ENCODE measurements around the gene UGGT2. TPM values are rescaled to one million over a fixed set of nuclear protein-coding genes. Genes with fewer than 3 reads are reported as not detected.

The UGGT2 gene
- total and polyA plus RNA-seq, 2 donors (not counting 1 experiment from before 2014, with no cell fraction given) = 0.39 to 6.7 TPM

DNA sequence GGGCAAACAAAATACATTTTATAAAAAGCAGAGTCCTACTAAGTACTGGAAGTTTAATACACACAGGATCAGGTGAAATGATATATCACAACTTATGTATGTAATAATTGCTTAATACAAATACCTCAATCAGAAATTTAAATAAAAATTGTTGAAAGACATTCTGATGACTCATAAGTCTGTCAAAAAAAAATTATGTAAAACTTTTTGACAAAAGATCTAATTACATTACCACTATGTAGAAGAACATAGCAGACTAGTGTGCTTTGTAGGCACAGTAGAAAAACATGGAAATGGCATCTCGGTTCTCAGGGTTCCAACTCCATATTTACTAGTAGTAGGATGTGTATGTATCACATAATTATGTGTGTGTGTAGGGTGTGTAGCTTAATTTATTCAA lies 220.1 kb downstream of the UGGT2 start:
- Mint-ChIP-seq H3K4me3 (no peak overlapping the region), H3K27ac (no peak overlapping the region), H3K27me3 (no peaks in the 10 kb centered on the region), H3K4me1 (peaks cover 2% of the 10 kb centered on the region), H3K9me3 (ENCODE audit: insufficient read depth) (no peaks in the 10 kb centered on the region)
- Histone ChIP-seq H3K4me1 (ENCODE audit: control insufficient read depth in 2 of 2, insufficient read depth in 2 of 2, low read length in 2 of 2) (no peaks in the 10 kb centered on the region), H3K27me3 (replicated peaks in 1 of 4; ENCODE audit: control extremely low read depth in 1 of 4, control insufficient read depth in 3 of 4, insufficient read depth in 4 of 4, low read length in 3 of 4) (no peaks in the 10 kb centered on the region), H3K79me2 (ENCODE audit: control insufficient read depth, insufficient read depth, low read length) (no peaks in the 10 kb centered on the region), H3K4me2 (replicated peaks; ENCODE audit: low read depth, low read length, poor library complexity, severe bottlenecking) (no peak overlapping the region), H3K36me3 (replicated peaks in 1 of 2; ENCODE audit: control extremely low read depth in 1 of 2, control insufficient read depth in 1 of 2, extremely low read depth in 1 of 2, insufficient read depth in 2 of 2, low read length in 1 of 2) (no peaks in the 10 kb centered on the region), H3K9me3 (ENCODE audit: control extremely low read depth in 1 of 3, control insufficient read depth in 2 of 3, insufficient read depth in 1 of 3, low read length in 2 of 3) (peaks cover 0 to 3% (median 0%) of the 10 kb centered on the region in 3 donors), H2AFZ (ENCODE audit: insufficient read depth, low read depth, low read length, poor library complexity, severe bottlenecking) (no peak overlapping the region), H3K4me3 (ENCODE audit: control extremely low read depth in 1 of 5, extremely low read depth in 1 of 5, insufficient read depth in 1 of 5, low read depth in 2 of 5, low read length in 4 of 5) (no peak overlapping the region), H3K27ac (ENCODE audit: low read length in 2 of 2) (no peak overlapping the region), H3K9ac (ENCODE audit: low read length) (no peak overlapping the region), H4K20me1 (ENCODE audit: control insufficient read depth, insufficient read depth, low read length, poor library complexity, severe bottlenecking) (no peaks in the 10 kb centered on the region)
- intact Hi-C loops (cut with micrococcal nuclease) = no loop called here
- no peak for DNase-seq
- no CpG with 5 or more reads among the region's 1 CpG for WGBS (ENCODE audit: insufficient coverage)
- ChIA-PET CTCF (interaction anchor here (0.8 to 5.7 kb wide), 31 partner anchors 8 to 1154 kb away, joined by 3 to 163 read pairs (median 5); no protein-coding TSS in a partner anchor), POLR2A (no interaction called here)
- TF ChIP-seq, protein P1, sequence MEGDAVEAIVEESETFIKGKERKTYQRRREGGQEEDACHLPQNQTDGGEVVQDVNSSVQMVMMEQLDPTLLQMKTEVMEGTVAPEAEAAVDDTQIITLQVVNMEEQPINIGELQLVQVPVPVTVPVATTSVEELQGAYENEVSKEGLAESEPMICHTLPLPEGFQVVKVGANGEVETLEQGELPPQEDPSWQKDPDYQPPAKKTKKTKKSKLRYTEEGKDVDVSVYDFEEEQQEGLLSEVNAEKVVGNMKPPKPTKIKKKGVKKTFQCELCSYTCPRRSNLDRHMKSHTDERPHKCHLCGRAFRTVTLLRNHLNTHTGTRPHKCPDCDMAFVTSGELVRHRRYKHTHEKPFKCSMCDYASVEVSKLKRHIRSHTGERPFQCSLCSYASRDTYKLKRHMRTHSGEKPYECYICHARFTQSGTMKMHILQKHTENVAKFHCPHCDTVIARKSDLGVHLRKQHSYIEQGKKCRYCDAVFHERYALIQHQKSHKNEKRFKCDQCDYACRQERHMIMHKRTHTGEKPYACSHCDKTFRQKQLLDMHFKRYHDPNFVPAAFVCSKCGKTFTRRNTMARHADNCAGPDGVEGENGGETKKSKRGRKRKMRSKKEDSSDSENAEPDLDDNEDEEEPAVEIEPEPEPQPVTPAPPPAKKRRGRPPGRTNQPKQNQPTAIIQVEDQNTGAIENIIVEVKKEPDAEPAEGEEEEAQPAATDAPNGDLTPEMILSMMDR (IDR thresholded peaks at IDR 0.05) = no peak
- TF ChIP-seq EZH2 (IDR thresholded peaks at IDR 0.05; ENCODE audit: borderline replicate concordance, insufficient read depth, low read depth, low read length, poor library complexity, severe bottlenecking) = no peak
- no peak for ATAC-seq (ENCODE audit: low read depth)

DNA sequence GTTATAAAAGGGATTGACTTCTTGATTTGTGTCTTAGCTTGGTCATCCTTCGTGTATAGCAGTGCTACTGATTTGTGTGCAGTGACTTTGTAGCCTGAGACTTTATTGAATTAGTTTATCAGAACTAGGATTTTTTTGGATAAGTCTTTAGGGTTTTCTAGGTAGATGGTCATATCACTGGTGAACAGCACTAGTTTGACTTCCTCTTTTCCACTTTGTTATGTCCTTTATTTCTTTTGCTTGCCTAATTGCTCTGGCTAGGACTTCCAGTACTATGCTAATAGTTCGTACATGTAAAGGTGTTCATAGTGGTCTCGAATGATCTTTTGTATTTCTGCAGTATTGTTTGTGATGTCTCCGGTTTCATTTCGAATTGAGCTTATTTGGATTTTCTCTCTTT lies 230.9 kb downstream of the UGGT2 start:
- no peak for ATAC-seq (ENCODE audit: low read depth)
- no peak overlapping the region for H3K9ac ChIP-seq (ENCODE audit: low read length)
- no peaks in the 10 kb centered on the region for H3K27me3 Mint-ChIP-seq
- WGBS (ENCODE audit: insufficient coverage) = 83% methylated on average over 1 of the region's 5 CpGs
- no peak overlapping the region for H3K27ac Mint-ChIP-seq
- TF ChIP-seq, protein P1 (IDR thresholded peaks at IDR 0.05) = no peak
- no peak for TF ChIP-seq EZH2 (IDR thresholded peaks at IDR 0.05; ENCODE audit: borderline replicate concordance, insufficient read depth, low read depth, low read length, poor library complexity, severe bottlenecking)
- ChIA-PET POLR2A (no interaction called here), CTCF (interaction anchor here (3.6 kb wide), 1 partner anchor 11 kb away, joined by 23 read pairs; no protein-coding TSS in a partner anchor)
- DNase-seq = no peak
- no peak overlapping the region for H3K27ac ChIP-seq (ENCODE audit: low read length in 2 of 2)
- H3K36me3 ChIP-seq (replicated peaks in 1 of 2; ENCODE audit: control extremely low read depth in 1 of 2, control insufficient read depth in 1 of 2, extremely low read depth in 1 of 2, insufficient read depth in 2 of 2, low read length in 1 of 2) = no peaks in the 10 kb centered on the region
- peaks cover 0 to 4% (median 0%) of the 10 kb centered on the region in 4 experiments for H3K27me3 ChIP-seq (replicated peaks in 1 of 4; ENCODE audit: control extremely low read depth in 1 of 4, control insufficient read depth in 3 of 4, insufficient read depth in 4 of 4, low read length in 3 of 4)
- no peak overlapping the region for H3K4me3 Mint-ChIP-seq
- H3K4me2 ChIP-seq (replicated peaks; ENCODE audit: low read depth, low read length, poor library complexity, severe bottlenecking) = no peak overlapping the region
- H3K9me3 ChIP-seq (ENCODE audit: control extremely low read depth in 1 of 3, control insufficient read depth in 2 of 3, insufficient read depth in 1 of 3, low read length in 2 of 3) = no peaks in the 10 kb centered on the region
- no peaks in the 10 kb centered on the region for H3K9me3 Mint-ChIP-seq (ENCODE audit: insufficient read depth)
- intact Hi-C loops (cut with micrococcal nuclease) = no loop called here
- no peak overlapping the region for H2AFZ ChIP-seq (ENCODE audit: insufficient read depth, low read depth, low read length, poor library complexity, severe bottlenecking)
- no peaks in the 10 kb centered on the region for H3K4me1 Mint-ChIP-seq
- H3K4me3 ChIP-seq (ENCODE audit: control extremely low read depth in 1 of 5, extremely low read depth in 1 of 5, insufficient read depth in 1 of 5, low read depth in 2 of 5, low read length in 4 of 5) = no peak overlapping the region
- H3K79me2 ChIP-seq (ENCODE audit: control insufficient read depth, insufficient read depth, low read length) = no peaks in the 10 kb centered on the region
- H4K20me1 ChIP-seq (ENCODE audit: control insufficient read depth, insufficient read depth, low read length, poor library complexity, severe bottlenecking) = no peaks in the 10 kb centered on the region
- no peaks in the 10 kb centered on the region for H3K4me1 ChIP-seq (ENCODE audit: control insufficient read depth in 2 of 2, insufficient read depth in 2 of 2, low read length in 2 of 2)
